Gastroesophageal sphincter (tissue), 4 donors: ENCODE results near the gene RALGAPA1. TPM values are rescaled to one million over a fixed set of nuclear protein-coding genes. Genes with fewer than 3 reads are reported as not detected.

ENCODE experiments used
- ATAC-seq: fragments of 150-250 bp; one replicate; pipeline ENCODE4 v1.9.1; 2016; ENCODE audit warnings: mild to moderate bottlenecking, moderate library complexity
- H3K27ac ChIP-seq, 4 donors: fragments of 200-600 bp; sonication (generic) in 3 of 4; 1 replicate in 3 of 4; 2 replicates in 1 of 4; pipeline ENCODE4 v1.5.1; 2016 to 2019
- H3K27me3 ChIP-seq: fragments of 200-600 bp; sonication (generic); one replicate; pipeline ENCODE4 v1.5.1; 2019
- H3K36me3 ChIP-seq, 2 donors: fragments of 200-600 bp; sonication (generic); one replicate each; pipeline ENCODE4 v1.5.1; 2019; ENCODE audit warnings: control low read depth in 1 of 2
- H3K4me1 ChIP-seq, 3 donors: fragments of 200-600 bp; sonication (generic); 1 replicate in 2 of 3; 2 replicates in 1 of 3; pipeline ENCODE4 v1.5.1; 2016 to 2019; ENCODE audit warnings: control low read depth in 2 of 3
- H3K4me3 ChIP-seq, 2 donors: fragments of 200-600 bp; sonication (generic); one replicate each; pipeline ENCODE4 v1.5.1; 2019; ENCODE audit warnings: mild to moderate bottlenecking in 1 of 2, moderate library complexity in 1 of 2
- H3K9me3 ChIP-seq, 3 donors: fragments of 200-600 bp; sonication (generic); one replicate each; pipeline ENCODE4 v1.5.1; 2017 to 2019; ENCODE audit warnings: control low read depth in 2 of 3
- CTCF ChIP-seq, 4 experiments: fragments of 200-600 bp in 2 of 4; fragments of 450-650 bp in 2 of 4; sonication (generic) in 1 of 4; IDR thresholded peaks; one replicate each; pipeline ENCODE4 v1.5.1; 2017 to 2019; ENCODE audit warnings: antibody characterized with exemption in 4 of 4, mild to moderate bottlenecking in 2 of 4, moderate library complexity in 2 of 4
- EP300 ChIP-seq: sonication (generic); formaldehyde crosslinking; IDR thresholded peaks from one replicate; pipeline ENCODE4 v1.6.1; 2017; ENCODE audit warnings: antibody characterized with exemption, mild to moderate bottlenecking
- POLR2A ChIP-seq, 2 donors: fragments of 450-650 bp; IDR thresholded peaks; one replicate each; pipeline ENCODE4 v1.6.1; 2017; ENCODE audit warnings: antibody characterized with exemption in 2 of 2, mild to moderate bottlenecking in 2 of 2, moderate library complexity in 1 of 2
- POLR2AphosphoS5 ChIP-seq: sonication (generic); formaldehyde crosslinking; IDR thresholded peaks from one replicate; pipeline ENCODE4 v1.6.1; 2017; ENCODE audit warnings: antibody characterized with exemption
- WGBS, 2 donors: methylation state at CpG; one replicate each; pipeline ENCODE4 v1.1.5; 2018; ENCODE audit warnings: low coverage in 1 of 2; 5-methylcytosine and 5-hydroxymethylcytosine counted together
- total RNA-seq, 4 donors: library from RNA; depleted of rRNA; stranded (reverse); fragments of >200 nt; gene quantifications; one replicate each; pipeline ENCODE4 v1.1.0, GENCODE V29; 2016

RALGAPA1 gene
- total RNA-seq, 4 donors from 2014 or later: 46.6 to 97.4 (median 69.4) TPM

- H3K27me3 ChIP-seq: no peaks in the 10 kb centered on the region
- H3K4me3 ChIP-seq: peak overlapping the region; percentile 79 to 94
- H3K4me1 ChIP-seq: peaks cover 0 to 42% (median 0%) of the 10 kb centered on the region in 3 donors
- WGBS, 2 donors: 0 to 4% methylated on average over 5 of the region's 11 CpGs
- H3K36me3 ChIP-seq: no peaks in the 10 kb centered on the region
- TF ChIP-seq EP300 (no peak), POLR2AphosphoS5 (no peak), POLR2A (IDR thresholded peaks at IDR 0.05) (no peak), CTCF (IDR thresholded peaks at IDR 0.05) (no peak)
- no peaks in the 10 kb centered on the region for H3K9me3 ChIP-seq
- H3K27ac ChIP-seq: peak overlapping the region; percentile 83 to 96 (median 92)
- no peak for ATAC-seq
These were observed 938 bp downstream of the RALGAPA1 start for GRCh38 chr14:35808076-35808637.

DNA sequence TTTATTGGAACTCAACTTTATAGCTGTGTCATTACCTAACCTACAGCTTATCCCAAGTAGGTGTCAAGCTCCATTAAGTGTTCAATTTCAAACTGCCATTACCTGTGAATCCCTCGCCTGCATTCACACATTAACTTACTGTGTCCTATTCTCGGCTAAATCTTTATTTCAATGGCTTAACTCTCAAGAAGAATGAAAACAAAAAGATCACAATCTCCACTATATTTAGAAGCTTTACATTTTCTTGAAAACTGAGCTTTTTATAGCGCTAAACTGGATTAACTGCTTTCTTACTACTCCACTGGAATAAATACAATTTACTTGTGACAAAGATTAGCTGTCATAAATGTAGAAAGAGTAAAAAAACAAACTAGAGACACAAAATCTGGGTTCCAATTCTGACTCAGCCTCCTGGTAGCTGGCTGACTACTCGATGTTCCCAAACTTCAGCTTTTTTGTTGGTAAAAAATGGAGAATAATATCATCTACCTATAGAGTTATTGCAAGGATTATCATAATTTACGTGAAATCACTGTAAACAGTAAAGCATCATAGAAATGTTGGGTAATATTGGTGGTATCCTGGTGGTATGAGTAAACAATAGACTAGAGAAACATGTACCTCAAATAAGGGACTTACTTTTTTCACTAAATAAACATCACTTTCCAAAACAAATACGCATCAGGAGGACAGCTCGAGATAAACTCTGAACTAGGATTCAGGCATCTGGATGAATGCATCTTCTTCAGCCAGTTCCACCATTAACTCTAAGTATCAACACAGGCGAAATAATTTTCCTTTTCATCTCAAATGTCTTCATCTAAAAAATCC, 1.7 kb downstream of the RALGAPA1 start:
- no peak for TF ChIP-seq EP300
- no peak for TF ChIP-seq CTCF (IDR thresholded peaks at IDR 0.05)
- TF ChIP-seq POLR2A (IDR thresholded peaks at IDR 0.05): no peak
- no peak for TF ChIP-seq POLR2AphosphoS5
- Histone ChIP-seq H3K9me3 (no peaks in the 10 kb centered on the region), H3K4me1 (peaks cover 0 to 49% (median 0%) of the 10 kb centered on the region in 3 donors), H3K27me3 (no peaks in the 10 kb centered on the region), H3K4me3 (peak overlapping the region; percentile 79 to 94), H3K36me3 (no peaks in the 10 kb centered on the region), H3K27ac (peak overlapping the region in 1 of 4 donors; percentile 91)
- WGBS, 2 donors: 40 to 60% methylated on average over 8 of the region's 8 CpGs
- no peak for ATAC-seq

DNA sequence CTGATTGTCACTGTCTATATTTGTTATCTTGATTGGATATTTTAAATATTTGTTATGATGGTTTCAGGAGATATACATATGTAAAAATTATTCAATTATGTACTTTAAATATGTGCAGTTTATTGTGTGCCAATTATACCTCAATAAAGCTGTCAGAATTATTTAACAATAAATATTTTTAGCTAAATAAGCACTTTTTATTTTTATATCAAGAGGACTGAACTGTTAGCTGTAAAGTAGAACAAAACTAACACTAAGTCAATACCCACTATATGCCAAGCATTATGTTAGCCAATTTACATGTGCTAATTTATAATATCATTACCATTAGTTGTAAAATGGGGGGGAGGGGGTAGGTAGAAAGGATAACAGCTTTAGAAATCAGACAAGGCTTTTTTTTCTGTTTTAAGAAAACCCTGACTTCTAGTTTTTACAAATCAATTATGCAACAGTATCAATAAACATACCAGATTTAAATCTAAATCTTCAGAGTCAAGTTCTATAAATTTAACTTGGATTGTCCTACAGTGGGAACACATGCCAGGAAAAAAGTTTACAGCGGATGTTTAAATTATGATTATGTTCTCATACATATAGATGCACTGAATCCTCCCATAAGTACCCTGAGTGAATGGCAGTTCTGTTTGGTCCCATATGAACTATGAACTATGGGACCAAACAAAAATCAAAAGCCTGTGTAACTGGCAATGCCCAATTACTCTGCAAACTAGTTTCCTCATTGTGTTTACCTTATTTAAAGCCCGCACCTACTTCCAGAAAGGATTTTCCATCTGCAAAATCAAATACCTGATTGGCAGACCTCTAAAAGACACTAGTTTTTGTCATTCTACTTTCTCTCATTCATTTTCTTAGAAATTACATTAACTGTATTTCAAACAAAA, 2.8 kb downstream of the RALGAPA1 start:
- ATAC-seq: no peak
- TF ChIP-seq EP300: no peak
- TF ChIP-seq POLR2AphosphoS5: no peak
- TF ChIP-seq POLR2A (IDR thresholded peaks at IDR 0.05): no peak
- no peak for TF ChIP-seq CTCF (IDR thresholded peaks at IDR 0.05)
- Histone ChIP-seq H3K36me3 (no peaks in the 10 kb centered on the region), H3K9me3 (no peaks in the 10 kb centered on the region), H3K4me3 (no peak overlapping the region), H3K4me1 (peaks cover 0 to 49% (median 0%) of the 10 kb centered on the region in 3 donors), H3K27ac (no peak overlapping the region), H3K27me3 (no peaks in the 10 kb centered on the region)
- WGBS, 2 donors: 66 to 67% methylated on average over 2 of the region's 2 CpGs

GRCh38 chr14:35797796-35798195, 11.3 kb downstream of the RALGAPA1 start:
- ATAC-seq: no peak
- H3K27ac ChIP-seq: no peak overlapping the region
- no peak for TF ChIP-seq POLR2AphosphoS5
- no peak for TF ChIP-seq EP300
- TF ChIP-seq CTCF (IDR thresholded peaks at IDR 0.05): no peak
- no peak for TF ChIP-seq POLR2A (IDR thresholded peaks at IDR 0.05)
- no peaks in the 10 kb centered on the region for H3K27me3 ChIP-seq
- H3K36me3 ChIP-seq: no peaks in the 10 kb centered on the region
- no peaks in the 10 kb centered on the region for H3K9me3 ChIP-seq
- no peak overlapping the region for H3K4me3 ChIP-seq
- WGBS, 2 donors: 88 to 97% methylated on average over 4 to 5 of the region's 6 CpGs
- peaks cover 0 to 30% (median 0%) of the 10 kb centered on the region in 3 donors for H3K4me1 ChIP-seq
